Transverse colon (tissue), 3 donors: Measurements from ENCODE around the gene SH3RF3.

ENCODE experiments used
- POLR2A ChIP-seq: fragments of 450-650 bp; IDR thresholded peaks from one replicate; pipeline ENCODE4 v1.6.1; 2016; ENCODE audit warnings: antibody characterized with exemption, mild to moderate bottlenecking, moderate library complexity
- TF ChIP-seq, protein P1 (sequence below), 5 experiments: fragments of 200-600 bp in 3 of 5; fragments of 450-650 bp in 2 of 5; sonication (generic) in 3 of 5; IDR thresholded peaks; 1 replicate in 2 of 5; 2 replicates in 3 of 5; pipeline ENCODE4 v1.5.1; 2016 to 2017; ENCODE audit warnings: antibody characterized with exemption in 5 of 5, inconsistent platforms in 3 of 5, mild to moderate bottlenecking in 2 of 5, moderate library complexity in 1 of 5

GRCh38 chr2:109134741-109135358 is 5.8 kb downstream of the SH3RF3 start:
- TF ChIP-seq, protein P1, sequence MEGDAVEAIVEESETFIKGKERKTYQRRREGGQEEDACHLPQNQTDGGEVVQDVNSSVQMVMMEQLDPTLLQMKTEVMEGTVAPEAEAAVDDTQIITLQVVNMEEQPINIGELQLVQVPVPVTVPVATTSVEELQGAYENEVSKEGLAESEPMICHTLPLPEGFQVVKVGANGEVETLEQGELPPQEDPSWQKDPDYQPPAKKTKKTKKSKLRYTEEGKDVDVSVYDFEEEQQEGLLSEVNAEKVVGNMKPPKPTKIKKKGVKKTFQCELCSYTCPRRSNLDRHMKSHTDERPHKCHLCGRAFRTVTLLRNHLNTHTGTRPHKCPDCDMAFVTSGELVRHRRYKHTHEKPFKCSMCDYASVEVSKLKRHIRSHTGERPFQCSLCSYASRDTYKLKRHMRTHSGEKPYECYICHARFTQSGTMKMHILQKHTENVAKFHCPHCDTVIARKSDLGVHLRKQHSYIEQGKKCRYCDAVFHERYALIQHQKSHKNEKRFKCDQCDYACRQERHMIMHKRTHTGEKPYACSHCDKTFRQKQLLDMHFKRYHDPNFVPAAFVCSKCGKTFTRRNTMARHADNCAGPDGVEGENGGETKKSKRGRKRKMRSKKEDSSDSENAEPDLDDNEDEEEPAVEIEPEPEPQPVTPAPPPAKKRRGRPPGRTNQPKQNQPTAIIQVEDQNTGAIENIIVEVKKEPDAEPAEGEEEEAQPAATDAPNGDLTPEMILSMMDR (IDR thresholded peaks at IDR 0.05): no peak
- TF ChIP-seq POLR2A: no peak
